Endothelial cell of umbilical vein (primary cell): ENCODE results near the gene ABL1. TPM values are rescaled to one million over a fixed set of nuclear protein-coding genes. Genes with fewer than 3 reads are reported as not detected.

Experiments
- BruUV-seq: library from RNA; stranded (reverse); fragments of 400-500 nt; replicated peaks from 2 replicates; lab custom pipeline; 2021; lab: Mats Ljungman, UMichigan
- CTCF ChIA-PET: fragments of 300-600, 350-600 bp; sonication (Branson Sonifier 250); formaldehyde crosslinking; loops from one replicate; lab custom pipeline; 2021; ENCODE audit warnings: antibody characterized with exemption, inconsistent platforms; lab: Charles Lee
- POLR2A ChIA-PET: fragments of 300-600, 350-600 bp; sonication (Branson Sonifier 250); formaldehyde crosslinking; loops from one replicate; lab custom pipeline; 2021; ENCODE audit warnings: antibody characterized with exemption, inconsistent platforms; lab: Charles Lee
- DNase-seq: peaks from one replicate; pipeline ENCODE4 v3.0.0-alpha.2; 2011; ENCODE audit warnings: low read depth, low spot score
- FAIRE-seq: peaks from 2 replicates; lab custom pipeline; 2011; peaks lifted over from hg19 to GRCh38; lab: Jason Lieb, UNC
- H2AFZ ChIP-seq: 2 replicates; pipeline ENCODE4 v1.6.0; 2012; ENCODE audit warnings: low read depth, low read length, control low read depth, inconsistent platforms
- H3K27ac ChIP-seq: 2 replicates; pipeline ENCODE4 v1.5.1; 2011; ENCODE audit warnings: low read depth, mild to moderate bottlenecking, control low read depth, low read length, moderate library complexity; ENCODE audit not compliant: insufficient read depth
- H3K27me3 ChIP-seq, 2 experiments: 2 replicates each; pipeline versions ENCODE4 v1.6.0 to v1.6.1; 2011; ENCODE audit warnings: low read length in 2 of 2, mixed read lengths in 1 of 2; ENCODE audit not compliant: control insufficient read depth in 2 of 2, insufficient read depth in 2 of 2
- H3K36me3 ChIP-seq, 2 experiments: 2 replicates in 1 of 2; 3 replicates in 1 of 2; pipeline ENCODE4 v1.5.1; 2011; ENCODE audit warnings: low read length in 2 of 2, mild to moderate bottlenecking in 1 of 2, moderate library complexity in 1 of 2; ENCODE audit not compliant: control insufficient read depth in 2 of 2, insufficient read depth in 2 of 2; ENCODE audit errors: extremely low read depth in 1 of 2
- H3K4me1 ChIP-seq: 3 replicates; pipeline ENCODE4 v1.5.1; 2011; ENCODE audit warnings: mild to moderate bottlenecking, low read length; ENCODE audit not compliant: control insufficient read depth, insufficient read depth; ENCODE audit errors: extremely low read depth
- H3K4me2 ChIP-seq: 2 replicates; pipeline ENCODE4 v1.6.1; 2011; ENCODE audit warnings: low read length, control low read depth, mixed read lengths; ENCODE audit not compliant: insufficient read depth
- H3K4me3 ChIP-seq, 3 experiments: fragments of 200-600 bp in 1 of 3; sonication (generic), shearing (Covaris generic) in 1 of 3; replicated peaks in 1 of 3; 2 replicates each; pipeline ENCODE4 v1.5.1; 2011 to 2016; ENCODE audit warnings: control low read depth in 3 of 3, low read length in 3 of 3, mild to moderate bottlenecking in 2 of 3, inconsistent platforms in 1 of 3, low read depth in 1 of 3, moderate library complexity in 1 of 3; ENCODE audit not compliant: insufficient read depth in 1 of 3
- H3K79me2 ChIP-seq: 2 replicates; pipeline ENCODE4 v1.6.0; 2012; ENCODE audit warnings: low read length, inconsistent platforms; ENCODE audit not compliant: control insufficient read depth, insufficient read depth
- H3K9ac ChIP-seq: replicated peaks from 2 replicates; pipeline ENCODE3; 2011; ENCODE audit warnings: low read length, control low read depth; ENCODE audit not compliant: insufficient read depth; ENCODE audit errors: extremely low read depth
- H3K9me1 ChIP-seq: replicated peaks from 3 replicates; pipeline ENCODE4 v1.6.0; 2011; ENCODE audit warnings: mild to moderate bottlenecking, low read length; ENCODE audit not compliant: control insufficient read depth, insufficient read depth; ENCODE audit errors: extremely low read depth
- H3K9me3 ChIP-seq: replicated peaks from 2 replicates; pipeline ENCODE4 v1.5.1; 2012; ENCODE audit warnings: low read length, inconsistent platforms; ENCODE audit not compliant: control insufficient read depth, insufficient read depth
- H4K20me1 ChIP-seq: replicated peaks from 2 replicates; pipeline ENCODE3; 2011; ENCODE audit warnings: mild to moderate bottlenecking, low read length; ENCODE audit not compliant: control insufficient read depth, insufficient read depth; ENCODE audit errors: extremely low read depth
- CTCF ChIP-seq, 2 donors: IDR thresholded peaks; 1 replicate in 1 of 2; 2 replicates in 1 of 2; pipeline ENCODE4 v1.5.1; 2011; ENCODE audit warnings: low read length in 2 of 2, mild to moderate bottlenecking in 2 of 2, moderate library complexity in 2 of 2, control low read depth in 1 of 2, inconsistent platforms in 1 of 2, low read depth in 1 of 2; ENCODE audit not compliant: insufficient read depth in 1 of 2; ENCODE audit errors: extremely low read depth in 1 of 2
- EZH2 ChIP-seq: IDR thresholded peaks from 2 replicates; pipeline ENCODE4 v1.6.1; 2012; ENCODE audit warnings: borderline replicate concordance, low read depth, mild to moderate bottlenecking, moderate library complexity, low read length, inconsistent platforms; ENCODE audit not compliant: severe bottlenecking
- FOS ChIP-seq: IDR thresholded peaks from 2 replicates; pipeline ENCODE4 v1.6.1; 2011; ENCODE audit warnings: mild to moderate bottlenecking, low read length, moderate library complexity, borderline replicate concordance; ENCODE audit not compliant: insufficient read depth
- GATA2 ChIP-seq: IDR thresholded peaks from 2 replicates; pipeline ENCODE4 v1.7.0; 2011; ENCODE audit warnings: low read depth, mild to moderate bottlenecking, moderate library complexity, mixed read lengths, low read length; ENCODE audit not compliant: insufficient read length, insufficient read depth
- JUN ChIP-seq: IDR thresholded peaks from 2 replicates; pipeline ENCODE4 v1.6.1; 2011; ENCODE audit warnings: borderline replicate concordance, low read depth; ENCODE audit not compliant: insufficient read length, insufficient read depth
- MAX ChIP-seq: IDR thresholded peaks from 2 replicates; pipeline ENCODE4 v1.6.1; 2011; ENCODE audit not compliant: insufficient read depth, insufficient read length
- MYC ChIP-seq: IDR thresholded peaks from one replicate; pipeline ENCODE4 v1.6.1; 2011; ENCODE audit warnings: mild to moderate bottlenecking, low read depth, low read length
- POLR2A ChIP-seq: IDR thresholded peaks from 2 replicates; pipeline ENCODE4 v1.6.1; 2012; ENCODE audit warnings: low read depth, mild to moderate bottlenecking, control low read depth, low read length
- POLR2AphosphoS5 ChIP-seq: IDR thresholded peaks from 2 replicates; pipeline ENCODE4 v1.6.1; 2012; ENCODE audit warnings: low read depth, mild to moderate bottlenecking, control low read depth, low read length, moderate library complexity; ENCODE audit not compliant: insufficient read depth
- dilution Hi-C: fragments of 300-500 bp; cut with MboI; formaldehyde crosslinking; loops from one replicate; pipeline ENCODE4 v1.15.0; 2019; ENCODE audit warnings: low sequenced_read_pairs; ENCODE audit not compliant: extremely low pct_ligation_motif_present
- intact Hi-C: fragments of 100-400 bp; cut with micrococcal nuclease; formaldehyde crosslinking; loops from one replicate; pipeline ENCODE4 v1.10.0; 2022
- polyA plus RNA-seq, 4 experiments: library from polyadenylated mRNA; depleted of rRNA in 3 of 4; stranded (reverse) in 3 of 4; unstranded in 1 of 4; fragments of >200 nt; gene quantifications; 2 replicates each; pipeline versions ENCODE4 v1.2.1 to v1.2.3, GENCODE V29; 2011 to 2012; ENCODE audit warnings: missing spikeins in 1 of 4
- total RNA-seq: library from RNA; stranded (reverse); gene quantifications from 2 replicates; pipeline ENCODE4 v1.2.3, GENCODE V29; 2021

ABL1 gene
- total and polyA plus RNA-seq, 2 donors (not counting 3 experiments of a cell fraction or from before 2014, with no cell fraction given): 32.1 to 87.1 TPM

GRCh38 chr9:130829762-130830161, 5.3 kb upstream of the ABL1 start:
- FAIRE-seq: no peak
- H2AFZ ChIP-seq: no peak overlapping the region
- no peaks in the 10 kb centered on the region for H3K27me3 ChIP-seq
- no peak for DNase-seq
- no peak for TF ChIP-seq EZH2
- no peak for TF ChIP-seq POLR2A
- TF ChIP-seq GATA2: no peak
- no peak for TF ChIP-seq CTCF (IDR thresholded peaks at IDR 0.05; ENCODE audit: extremely low read depth in 1 of 2, insufficient read depth in 1 of 2, low read depth in 1 of 2, low read length in 2 of 2)
- TF ChIP-seq MAX: no peak
- TF ChIP-seq JUN: no peak
- TF ChIP-seq MYC: no peak
- TF ChIP-seq POLR2AphosphoS5: no peak
- no peak for TF ChIP-seq FOS
- H3K27ac ChIP-seq: no peak overlapping the region
- H3K9me3 ChIP-seq: no peaks in the 10 kb centered on the region
- ChIA-PET POLR2A (interaction anchor here (0.6 kb wide), 1 partner anchor 118 kb away, joined by 5 read pairs; no protein-coding TSS in a partner anchor), CTCF (interaction anchor here (1.2 to 1.6 kb wide), 3 partner anchors 11 to 123 kb away, joined by 3 to 6 read pairs (median 4); no protein-coding TSS in a partner anchor)
- intact Hi-C loops: no loop called here
- peaks cover 14% of the 10 kb centered on the region for H3K79me2 ChIP-seq
- H3K4me2 ChIP-seq: no peak overlapping the region
- H3K36me3 ChIP-seq: no peaks in the 10 kb centered on the region
- dilution Hi-C loops: no loop called here
- no peak overlapping the region for H3K9ac ChIP-seq
- no peaks in the 10 kb centered on the region for H3K9me1 ChIP-seq
- H3K4me3 ChIP-seq: no peak overlapping the region
- peaks cover 22% of the 10 kb centered on the region for H3K4me1 ChIP-seq
- BruUV-seq: no TSS peak
- H4K20me1 ChIP-seq: peaks cover 3% of the 10 kb centered on the region
